Transverse colon (tissue), 4 donors: ENCODE data around the gene COX7A2.

Experiments used
- CTCF ChIP-seq, 5 experiments: fragments of 200-600 bp in 3 of 5; fragments of 450-650 bp in 2 of 5; sonication (generic) in 3 of 5; IDR thresholded peaks; 1 replicate in 2 of 5; 2 replicates in 3 of 5; pipeline ENCODE4 v1.5.1; 2016 to 2017; ENCODE audit warnings: antibody characterized with exemption in 5 of 5, inconsistent platforms in 3 of 5, mild to moderate bottlenecking in 2 of 5, moderate library complexity in 1 of 5
- POLR2AphosphoS5 ChIP-seq, 3 donors: sonication (generic); formaldehyde crosslinking; IDR thresholded peaks; one replicate each; pipeline ENCODE4 v1.6.1; 2016; ENCODE audit warnings: antibody characterized with exemption in 3 of 3

GRCh38 chr6:75263401-75263750, 19.8 kb upstream of the COX7A2 start:
- TF ChIP-seq CTCF (IDR thresholded peaks at IDR 0.05) (no peak), POLR2AphosphoS5 (IDR thresholded peaks at IDR 0.05) (no peak)
